Lower leg skin (tissue), 3 donors: Measurements from ENCODE around the gene SORCS2.

Experiments
- CTCF ChIP-seq, 3 donors: fragments of 450-650 bp; IDR thresholded peaks; one replicate each; pipeline ENCODE4 v1.5.1; 2016; ENCODE audit warnings: antibody characterized with exemption in 3 of 3, mild to moderate bottlenecking in 3 of 3, moderate library complexity in 2 of 3
- POLR2A ChIP-seq, 2 donors: fragments of 450-650 bp; IDR thresholded peaks; one replicate each; pipeline ENCODE4 v1.6.1; 2016 to 2017; ENCODE audit warnings: antibody characterized with exemption in 2 of 2, mild to moderate bottlenecking in 1 of 2, moderate library complexity in 1 of 2

DNA sequence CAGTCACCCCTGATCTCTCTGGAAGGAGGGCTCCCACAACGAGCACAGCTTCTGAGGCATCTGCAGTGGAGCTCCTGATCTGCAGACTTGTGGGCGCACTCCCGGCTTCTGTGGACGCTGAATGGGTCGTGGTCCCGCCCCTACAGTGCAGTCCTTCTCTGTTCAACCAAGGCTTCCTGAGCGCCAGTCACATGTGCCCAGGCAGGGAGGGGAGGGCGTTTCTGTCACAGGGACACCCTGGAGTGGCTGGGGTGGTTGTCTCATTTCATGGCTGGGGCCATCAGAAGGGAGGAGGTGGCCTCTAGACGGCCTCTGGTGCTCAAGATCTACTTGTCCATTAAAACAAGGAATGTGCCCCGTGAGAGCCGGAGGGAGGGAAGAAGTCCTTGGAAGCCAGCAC is 309.5 kb downstream of the SORCS2 start:
- no peak for TF ChIP-seq CTCF (IDR thresholded peaks at IDR 0.05)
- TF ChIP-seq POLR2A (IDR thresholded peaks at IDR 0.05): no peak
